Measurements from ENCODE around the gene PCDHGB6.

- TF ChIP-seq ZNF274 (IDR thresholded peaks at IDR 0.05; ENCODE audit: low read depth, low read length) = no peak
- TF ChIP-seq CTCF (IDR thresholded peaks at IDR 0.05 in 2 of 3, conservative IDR thresholded peaks at IDR 0.05 in 1 of 3; ENCODE audit: borderline replicate concordance in 1 of 3, insufficient read depth in 1 of 3, low read depth in 2 of 3, low read length in 2 of 3) = no peak
- no peak for TF ChIP-seq POLR2AphosphoS5 (IDR thresholded peaks at IDR 0.05; ENCODE audit: low read depth, low read length)
- TF ChIP-seq POLR2A (IDR thresholded peaks at IDR 0.05; ENCODE audit: borderline replicate concordance, extremely low read depth, insufficient read depth, insufficient read length) = no peak
- no peak for TF ChIP-seq SIN3A (IDR thresholded peaks at IDR 0.05; ENCODE audit: low read depth)
- TF ChIP-seq MAX (IDR thresholded peaks at IDR 0.05) = no peak
- no peak for TF ChIP-seq EZH2 (IDR thresholded peaks at IDR 0.05)
- no peak for TF ChIP-seq ZBTB33 (IDR thresholded peaks at IDR 0.05; ENCODE audit: extremely low read depth, insufficient replicate concordance, low read length)
These were observed 43.7 kb upstream of the PCDHGB6 start, which contains the start of gene PCDHGA5 for GRCh38 chr5:141363952-141364660.

Measured in HCT116 (cell line).